ENCODE measurements around the gene ZNF518A. TPM values are rescaled to one million over a fixed set of nuclear protein-coding genes. Genes with fewer than 3 reads are reported as not detected.
A peak's percentile ranks its signal among the peaks of the same experiment; 100 is the strongest.

The ZNF518A gene
- total and polyA plus RNA-seq, 9 of the 15 experiments (the other 6 are each of a cell fraction or from before 2014, with no cell fraction given): 6.3 to 30.0 (median 17.4) TPM

DNA sequence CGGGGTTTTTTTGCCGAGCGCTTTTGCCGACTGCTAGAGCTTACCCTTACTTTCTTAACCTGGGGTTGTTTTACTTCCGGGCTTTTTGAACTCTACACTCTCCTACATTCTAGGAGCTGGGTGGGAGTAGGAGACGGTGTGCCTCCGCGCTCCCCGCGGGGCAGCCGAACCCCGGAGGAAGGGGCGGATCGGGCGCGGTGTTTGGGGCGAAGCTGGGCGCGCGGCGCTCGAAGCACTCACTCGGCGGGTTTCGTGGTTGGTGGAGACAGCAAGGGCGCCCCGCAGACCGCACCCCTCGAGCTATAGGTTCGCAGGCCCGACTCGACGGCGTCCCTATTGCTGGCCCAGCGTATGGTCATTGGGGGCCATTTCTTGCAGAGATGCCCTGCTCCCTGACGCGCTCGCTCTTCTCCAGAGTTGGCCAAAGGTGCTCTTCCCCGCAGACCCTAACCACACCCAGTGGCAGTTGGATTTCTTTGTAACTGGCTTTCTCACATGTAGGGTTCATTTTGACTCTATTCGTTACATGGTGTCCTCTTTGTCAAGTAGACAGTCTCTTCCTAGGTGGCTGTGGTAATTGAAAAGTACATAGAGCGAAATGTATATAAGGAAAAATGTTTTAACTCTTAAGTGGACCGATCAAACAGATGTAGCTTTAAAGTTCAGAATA, 364 bp downstream of the ZNF518A start (continued):
- TF ChIP-seq, protein P1, sequence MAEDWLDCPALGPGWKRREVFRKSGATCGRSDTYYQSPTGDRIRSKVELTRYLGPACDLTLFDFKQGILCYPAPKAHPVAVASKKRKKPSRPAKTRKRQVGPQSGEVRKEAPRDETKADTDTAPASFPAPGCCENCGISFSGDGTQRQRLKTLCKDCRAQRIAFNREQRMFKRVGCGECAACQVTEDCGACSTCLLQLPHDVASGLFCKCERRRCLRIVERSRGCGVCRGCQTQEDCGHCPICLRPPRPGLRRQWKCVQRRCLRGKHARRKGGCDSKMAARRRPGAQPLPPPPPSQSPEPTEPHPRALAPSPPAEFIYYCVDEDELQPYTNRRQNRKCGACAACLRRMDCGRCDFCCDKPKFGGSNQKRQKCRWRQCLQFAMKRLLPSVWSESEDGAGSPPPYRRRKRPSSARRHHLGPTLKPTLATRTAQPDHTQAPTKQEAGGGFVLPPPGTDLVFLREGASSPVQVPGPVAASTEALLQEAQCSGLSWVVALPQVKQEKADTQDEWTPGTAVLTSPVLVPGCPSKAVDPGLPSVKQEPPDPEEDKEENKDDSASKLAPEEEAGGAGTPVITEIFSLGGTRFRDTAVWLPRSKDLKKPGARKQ (CRISPR knock-in tag; IDR thresholded peaks at IDR 0.05): no peak
- TF ChIP-seq TARDBP (IDR thresholded peaks at IDR 0.05) (no peak), USF2 (CRISPR knock-in tag; IDR thresholded peaks at IDR 0.05) (no peak), CREB1 (IDR thresholded peaks at IDR 0.05) (peak; percentile 55; the same call in 1 of the 2 replicates), CREB1 (CRISPR knock-in tag; IDR thresholded peaks at IDR 0.05) (no peak; the same call in 1 of the 2 replicates), ZNF584 (CRISPR knock-in tag; IDR thresholded peaks at IDR 0.05; ENCODE audit: low read depth) (no peak), NEUROD1 (IDR thresholded peaks at IDR 0.05; ENCODE audit: borderline replicate concordance, low read depth, low read length, partially characterized antibody) (no peak), GTF2E2 (tag; IDR thresholded peaks at IDR 0.05) (peak; percentile 49; the same call in 1 of the 2 replicates), HNRNPL (IDR thresholded peaks at IDR 0.05; ENCODE audit: low read depth, low read length) (peak; percentile 52; the same call in 1 of the 2 replicates), MAFK (IDR thresholded peaks at IDR 0.05; ENCODE audit: low read length) (no peak), HDAC8 (tag; IDR thresholded peaks at IDR 0.05) (no peak), LCOR (CRISPR knock-in tag; IDR thresholded peaks at IDR 0.05) (peak; percentile 50), E2F8 (IDR thresholded peaks at IDR 0.05; ENCODE audit: low read depth, partially characterized antibody) (no peak), SIN3A (IDR thresholded peaks at IDR 0.05; ENCODE audit: borderline replicate concordance in 2 of 2, control insufficient read depth in 1 of 2, low read depth in 2 of 2, low read length in 2 of 2) (peak in 1 of 2 experiments; percentile 36; a peak in 1 of 4 replicates), JUN (IDR thresholded peaks at IDR 0.05; ENCODE audit: borderline replicate concordance, low read depth, low read length) (no peak), JUN (CRISPR knock-in tag; IDR thresholded peaks at IDR 0.05; ENCODE audit: borderline replicate concordance) (no peak), RBM22 (IDR thresholded peaks at IDR 0.05; ENCODE audit: low read depth, low read length, poor library complexity, severe bottlenecking) (peak; percentile 58), FOXA1 (IDR thresholded peaks at IDR 0.05; ENCODE audit: borderline replicate concordance) (no peak)
- TF ChIP-seq, protein P2, sequence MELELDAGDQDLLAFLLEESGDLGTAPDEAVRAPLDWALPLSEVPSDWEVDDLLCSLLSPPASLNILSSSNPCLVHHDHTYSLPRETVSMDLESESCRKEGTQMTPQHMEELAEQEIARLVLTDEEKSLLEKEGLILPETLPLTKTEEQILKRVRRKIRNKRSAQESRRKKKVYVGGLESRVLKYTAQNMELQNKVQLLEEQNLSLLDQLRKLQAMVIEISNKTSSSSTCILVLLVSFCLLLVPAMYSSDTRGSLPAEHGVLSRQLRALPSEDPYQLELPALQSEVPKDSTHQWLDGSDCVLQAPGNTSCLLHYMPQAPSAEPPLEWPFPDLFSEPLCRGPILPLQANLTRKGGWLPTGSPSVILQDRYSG (tag; conservative IDR thresholded peaks at IDR 0.05; ENCODE audit: low read depth): no peak
